H1 (cell line): ENCODE measurements around the gene RRAS. TPM values are rescaled to one million over a fixed set of nuclear protein-coding genes. Genes with fewer than 3 reads are reported as not detected.
"Not testable (repeated sequence)": the region's sequence is repeated elsewhere in the genome, so short reads cannot be mapped to it uniquely, and the experiment has no call there.

Experiments used
- CTCF ChIA-PET: fragments of 300-600 bp; sonication (Branson Sonifier 250); formaldehyde crosslinking; loops from one replicate; lab custom pipeline; 2021; ENCODE audit not compliant: partially characterized antibody; lab: Charles Lee
- POLR2A ChIA-PET: fragments of 300-600 bp; sonication (Branson Sonifier 250); formaldehyde crosslinking; loops from one replicate; lab custom pipeline; 2021; ENCODE audit warnings: inconsistent platforms; ENCODE audit not compliant: partially characterized antibody; lab: Charles Lee
- DNase-seq, 2 experiments: peaks; one replicate each; pipeline versions ENCODE4 v3.0.0 to v3.0.0-alpha.2; 2010 to 2022; ENCODE audit warnings: low spot score in 2 of 2, low read depth in 1 of 2, mixed read lengths in 1 of 2
- FAIRE-seq: peaks from 2 replicates; lab custom pipeline; 2011; peaks lifted over from hg19 to GRCh38; lab: Jason Lieb, UNC
- H2AFZ ChIP-seq: 2 replicates; pipeline ENCODE4 v1.8.1; 2012; ENCODE audit warnings: low read length, inconsistent platforms
- H2AK5ac ChIP-seq: 2 replicates; pipeline ENCODE4 v1.6.1; 2013; ENCODE audit warnings: low read depth, low read length
- H2BK120ac ChIP-seq: replicated peaks from 2 replicates; pipeline ENCODE3; 2013; ENCODE audit warnings: low read depth, low read length, inconsistent platforms
- H2BK12ac ChIP-seq: 2 replicates; pipeline ENCODE4 v1.6.1; 2013; ENCODE audit warnings: low read depth, low read length
- H2BK15ac ChIP-seq: 2 replicates; pipeline ENCODE4 v1.6.1; 2013; ENCODE audit warnings: low read length
- H2BK20ac ChIP-seq: 2 replicates; pipeline ENCODE4 v1.6.1; 2013; ENCODE audit warnings: low read length
- H2BK5ac ChIP-seq: 2 replicates; pipeline ENCODE4 v1.6.1; 2013; ENCODE audit warnings: low read depth, low read length
- H3K14ac ChIP-seq: 2 replicates; pipeline ENCODE4 v1.6.1; 2013; ENCODE audit warnings: inconsistent platforms; ENCODE audit not compliant: insufficient read length
- H3K18ac ChIP-seq: 2 replicates; pipeline ENCODE4 v1.6.1; 2013; ENCODE audit warnings: low read length; ENCODE audit errors: extremely low read depth
- H3K23ac ChIP-seq: 2 replicates; pipeline ENCODE4 v1.6.1; 2013; ENCODE audit warnings: inconsistent platforms; ENCODE audit not compliant: insufficient read length
- H3K23me2 ChIP-seq: 2 replicates; pipeline ENCODE4 v1.6.1; 2013; ENCODE audit warnings: low read depth, low read length
- H3K27ac ChIP-seq: 2 replicates; pipeline ENCODE4 v1.6.1; 2011; ENCODE audit warnings: low read depth, low read length, inconsistent platforms
- H3K27me3 ChIP-seq, 4 experiments: replicated peaks in 1 of 4; 1 replicate in 1 of 4; 2 replicates in 3 of 4; pipeline versions ENCODE4 v1.6.1 to v1.8.1; 2011 to 2013; ENCODE audit warnings: low read length in 3 of 4, mild to moderate bottlenecking in 3 of 4, inconsistent platforms in 2 of 4, mixed read lengths in 2 of 4, moderate library complexity in 1 of 4; ENCODE audit not compliant: control insufficient read depth in 3 of 4, insufficient read depth in 3 of 4; ENCODE audit errors: extremely low read depth in 1 of 4
- H3K36me3 ChIP-seq, 4 experiments: 2 replicates each; pipeline versions ENCODE4 v1.6.1 to v1.8.1; 2011 to 2013; ENCODE audit warnings: mild to moderate bottlenecking in 4 of 4, low read length in 3 of 4, moderate library complexity in 2 of 4, control low read depth in 1 of 4, inconsistent platforms in 1 of 4; ENCODE audit not compliant: insufficient read depth in 4 of 4, control insufficient read depth in 2 of 4
- H3K4ac ChIP-seq: replicated peaks from 2 replicates; pipeline ENCODE3; 2013; ENCODE audit warnings: low read length, low read depth, mixed read lengths, inconsistent platforms; ENCODE audit not compliant: insufficient read length
- H3K4me1 ChIP-seq, 4 experiments: replicated peaks in 1 of 4; 1 replicate in 1 of 4; 2 replicates in 3 of 4; pipeline versions ENCODE4 v1.6.1 to v1.8.1; 2011 to 2013; ENCODE audit warnings: low read length in 3 of 4, inconsistent platforms in 2 of 4, mixed read lengths in 1 of 4; ENCODE audit not compliant: insufficient read depth in 4 of 4, control insufficient read depth in 3 of 4
- H3K4me2 ChIP-seq, 2 experiments: 2 replicates each; pipeline versions ENCODE4 v1.6.1 to v1.8.1; 2011 to 2013; ENCODE audit warnings: low read depth in 2 of 2, low read length in 2 of 2, control low read depth in 1 of 2, inconsistent platforms in 1 of 2, mild to moderate bottlenecking in 1 of 2; ENCODE audit not compliant: insufficient read depth in 1 of 2
- H3K4me3 ChIP-seq, 4 experiments: fragments of 200-600, 300-600 bp in 1 of 4; sonication (generic), shearing (Covaris generic), sonication (Bioruptor Twin) in 1 of 4; 2 replicates each; pipeline versions ENCODE4 v1.5.1 to v1.8.1; 2011 to 2016; ENCODE audit warnings: low read length in 4 of 4, low read depth in 3 of 4, control low read depth in 2 of 4, inconsistent platforms in 2 of 4, mild to moderate bottlenecking in 2 of 4, mixed read lengths in 1 of 4, moderate library complexity in 1 of 4; ENCODE audit not compliant: insufficient read depth in 2 of 4; ENCODE audit errors: extremely low read depth in 1 of 4
- H3K56ac ChIP-seq: replicated peaks from 2 replicates; pipeline ENCODE3; 2013; ENCODE audit warnings: low read depth, mild to moderate bottlenecking, mixed read lengths, low read length, inconsistent platforms; ENCODE audit not compliant: insufficient read length
- H3K79me1 ChIP-seq: 2 replicates; pipeline ENCODE4 v1.6.1; 2013; ENCODE audit warnings: low read depth, low read length, control low read depth
- H3K79me2 ChIP-seq, 2 experiments: 2 replicates each; pipeline versions ENCODE4 v1.6.1 to v1.8.1; 2012 to 2013; ENCODE audit warnings: low read length in 2 of 2, mild to moderate bottlenecking in 2 of 2, inconsistent platforms in 1 of 2; ENCODE audit not compliant: insufficient read depth in 2 of 2, control insufficient read depth in 1 of 2
- H3K9ac ChIP-seq, 4 experiments: replicated peaks in 1 of 4; 1 replicate in 1 of 4; 2 replicates in 3 of 4; pipeline versions ENCODE4 v1.6.1 to v1.8.1; 2011 to 2013; ENCODE audit warnings: low read depth in 3 of 4, low read length in 3 of 4, control low read depth in 2 of 4, mild to moderate bottlenecking in 2 of 4, moderate library complexity in 2 of 4, inconsistent platforms in 1 of 4; ENCODE audit errors: extremely low read depth in 1 of 4
- H3K9me3 ChIP-seq, 2 experiments: 2 replicates each; pipeline versions ENCODE4 v1.6.1 to v1.8.1; 2012 to 2013; ENCODE audit warnings: mild to moderate bottlenecking in 2 of 2, moderate library complexity in 2 of 2, control low read depth in 1 of 2, inconsistent platforms in 1 of 2, low read depth in 1 of 2, low read length in 1 of 2, mixed read lengths in 1 of 2; ENCODE audit not compliant: insufficient read depth in 2 of 2
- H4K20me1 ChIP-seq, 2 experiments: replicated peaks in 1 of 2; 2 replicates each; pipeline versions ENCODE3 to v1.8.1; 2011 to 2013; ENCODE audit warnings: inconsistent platforms in 2 of 2, low read length in 2 of 2, mild to moderate bottlenecking in 1 of 2; ENCODE audit not compliant: insufficient read depth in 2 of 2, control insufficient read depth in 1 of 2
- H4K5ac ChIP-seq: 2 replicates; pipeline ENCODE4 v1.6.1; 2013; ENCODE audit warnings: low read length, low read depth, mixed read lengths, inconsistent platforms; ENCODE audit not compliant: insufficient read length
- H4K8ac ChIP-seq: 2 replicates; pipeline ENCODE4 v1.8.0; 2013; ENCODE audit warnings: mild to moderate bottlenecking, moderate library complexity, low read length, inconsistent platforms; ENCODE audit not compliant: insufficient read depth; ENCODE audit errors: extremely low read depth
- H4K91ac ChIP-seq: replicated peaks from 2 replicates; pipeline ENCODE3; 2013; ENCODE audit warnings: low read length, mixed read lengths, inconsistent platforms; ENCODE audit not compliant: insufficient read length
- RXRA ChIP-seq: IDR thresholded peaks from 2 replicates; pipeline ENCODE4 v1.6.1; 2011; ENCODE audit warnings: low read depth, mild to moderate bottlenecking, low read length, moderate library complexity; ENCODE audit not compliant: insufficient read depth
- WGBS, 2 experiments: shearing (Covaris generic) in 1 of 2; methylation state at CpG; one replicate each; pipeline versions ENCODE4 v1.1.6 to v1.1.7; 2013 to 2015; ENCODE audit warnings: low lambda C conversion rate in 2 of 2, mixed read lengths in 2 of 2, inconsistent platforms in 1 of 2, low coverage in 1 of 2, missing lambda C conversion rate in 1 of 2; ENCODE audit not compliant: insufficient replicate concordance in 2 of 2, insufficient coverage in 1 of 2, insufficient read length in 1 of 2; ENCODE audit errors: extremely low coverage in 1 of 2, missing lambda C conversion rate in 1 of 2; 5-methylcytosine and 5-hydroxymethylcytosine counted together
- polyA plus RNA-seq, 7 experiments: library from polyadenylated mRNA; depleted of rRNA in 3 of 7; stranded (reverse) in 5 of 7; unstranded in 2 of 7; fragments of >200 nt in 5 of 7; fragments of 200-250 nt in 2 of 7; gene quantifications; 1 replicate in 5 of 7; 2 replicates in 1 of 7; 4 replicates in 1 of 7; pipeline versions ENCODE4 v1.2.1 to v1.2.3, GENCODE V29; 2011 to 2013; ENCODE audit warnings: missing spikeins in 2 of 7, mixed read lengths in 2 of 7
- total RNA-seq: library from RNA; stranded (reverse); fragmentation: NEBNext Ultra II Directional; extraction: Animal tissue kit (Norgen Biotek cat#: 25700); gene quantifications from 2 replicates; pipeline ENCODE4 v1.2.1, GENCODE V29; 2021

The RRAS gene
- total and polyA plus RNA-seq, 2 of the 8 experiments (the other 6 are each of a cell fraction or from before 2014, with no cell fraction given) = 17.7 to 49.1 TPM

DNA sequence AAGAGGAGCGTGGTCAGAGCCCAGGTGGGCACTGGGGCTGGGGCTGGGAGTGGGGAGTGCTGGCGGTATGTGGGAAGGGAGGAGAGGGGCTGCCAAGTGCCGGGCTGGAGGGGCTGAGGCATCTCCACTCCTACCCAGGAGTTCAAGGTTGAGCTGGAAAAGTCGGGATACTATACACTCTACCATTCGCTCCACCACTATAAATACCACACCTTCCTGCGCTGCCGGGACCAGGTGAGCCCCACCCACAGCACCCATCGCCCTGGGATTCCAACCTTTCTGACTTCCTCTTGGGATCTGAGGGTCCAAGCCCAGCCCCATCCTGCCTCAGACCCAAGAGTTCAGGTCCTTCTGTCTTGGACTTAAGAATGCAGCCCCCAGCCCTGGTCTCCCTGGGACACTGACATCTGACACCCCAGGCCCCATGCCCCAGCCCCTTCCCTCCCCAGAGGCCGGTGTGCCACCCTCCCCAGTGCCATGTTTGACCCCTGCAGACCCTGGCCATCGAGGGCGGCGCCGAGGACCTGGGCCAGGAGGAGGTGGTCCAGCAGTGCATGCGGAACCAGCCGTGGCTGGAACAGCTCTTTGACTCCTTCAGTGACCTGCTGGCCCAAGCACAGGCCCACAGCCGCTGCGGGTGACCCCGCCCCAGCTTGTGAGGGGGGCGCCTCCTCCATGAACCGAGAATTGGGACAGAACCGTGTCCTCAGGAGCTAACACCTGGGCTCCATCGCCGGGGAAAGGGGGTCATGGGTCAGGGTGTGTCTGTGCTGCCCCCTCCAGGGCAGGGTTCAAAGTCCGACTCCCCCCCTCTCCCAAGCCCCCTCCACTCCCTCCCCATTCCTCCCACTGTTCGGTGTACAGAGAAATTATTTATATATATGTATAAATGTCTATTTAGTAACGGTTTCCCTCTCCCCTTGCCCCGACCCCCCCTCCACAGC lies 14.7 kb downstream of the RRAS start (continued):
- TF ChIP-seq RXRA = no peak

DNA sequence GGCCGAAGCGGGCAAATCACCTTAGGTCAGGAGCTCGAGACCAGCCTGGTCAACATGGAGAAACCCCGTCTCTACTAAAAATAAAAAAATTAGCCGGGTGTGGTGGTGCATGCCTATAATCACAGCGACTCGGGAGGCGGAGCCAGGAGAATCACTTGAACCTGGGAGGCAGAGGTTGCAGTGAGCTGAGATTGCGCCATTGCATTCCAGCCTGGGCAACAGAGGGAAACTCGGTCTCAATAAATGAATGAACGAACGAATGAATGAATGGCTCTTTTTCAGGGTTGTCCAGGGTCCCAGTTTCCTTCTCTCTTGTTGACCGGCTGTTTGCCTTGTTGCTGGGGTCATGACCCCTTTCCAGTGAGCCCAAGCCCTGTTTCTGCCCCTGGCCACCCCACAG lies 22.1 kb downstream of the RRAS start:
- H3K23ac ChIP-seq, H2BK120ac ChIP-seq, H3K27me3 ChIP-seq, H2AFZ ChIP-seq, H3K27ac ChIP-seq, H3K56ac ChIP-seq, H4K5ac ChIP-seq, H2BK20ac ChIP-seq, H3K4me1 ChIP-seq, H3K9ac ChIP-seq, H3K14ac ChIP-seq, H2BK15ac ChIP-seq, H4K91ac ChIP-seq, H3K79me1 ChIP-seq, H3K4me2 ChIP-seq, H3K23me2 ChIP-seq, H2AK5ac ChIP-seq, H3K18ac ChIP-seq, H2BK12ac ChIP-seq, H3K9me3 ChIP-seq, DNase-seq, H3K4ac ChIP-seq, H4K8ac ChIP-seq, H2BK5ac ChIP-seq, H3K4me3 ChIP-seq, FAIRE-seq: not testable (repeated sequence)
- 96% methylated on average over 12 of the region's 13 CpGs; no CpG with 5 or more reads in 1 of the 2 experiments for WGBS, 2 experiments
- POLR2A ChIA-PET = interaction anchor here (0.5 to 50.7 kb wide), 10 partner anchors 6 to 187 kb away, joined by 3 to 840 read pairs (median 4); partner anchors contain the start of genes NOSIP, PRMT1, PRR12 and RPS11
- Histone ChIP-seq H3K36me3 (peaks cover 21 to 58% (median 43%) of the 10 kb centered on the region in 4 experiments), H4K20me1 (peaks cover 9 to 18% of the 10 kb centered on the region in 2 experiments), H3K79me2 (peaks cover 0 to 12% of the 10 kb centered on the region in 2 experiments; a peak in 2 of 4 replicates)
- CTCF ChIA-PET = interaction anchor here (0.6 to 1.6 kb wide), 6 partner anchors 17 to 112 kb away, joined by 3 to 4 read pairs (median 4); no protein-coding TSS in a partner anchor
